ENCODE results near the gene SLC13A3. TPM values are rescaled to one million over a fixed set of nuclear protein-coding genes. Genes with fewer than 3 reads are reported as not detected.

Gene SLC13A3
- total and polyA plus RNA-seq, 3 donors from 2014 or later = 3.2 to 9.1 (median 4.1) TPM

GRCh38 chr20:46665602-46666001, 14.3 kb upstream of the SLC13A3 start:
- intact Hi-C loops (cut with DNase I; ENCODE audit: low total_unique reads) = no loop called here
- 89 to 90% methylated on average over 3 of the region's 3 CpGs for WGBS, 2 donors
- TF ChIP-seq POLR2A (IDR thresholded peaks at IDR 0.05) = no peak
- TF ChIP-seq, protein P1, sequence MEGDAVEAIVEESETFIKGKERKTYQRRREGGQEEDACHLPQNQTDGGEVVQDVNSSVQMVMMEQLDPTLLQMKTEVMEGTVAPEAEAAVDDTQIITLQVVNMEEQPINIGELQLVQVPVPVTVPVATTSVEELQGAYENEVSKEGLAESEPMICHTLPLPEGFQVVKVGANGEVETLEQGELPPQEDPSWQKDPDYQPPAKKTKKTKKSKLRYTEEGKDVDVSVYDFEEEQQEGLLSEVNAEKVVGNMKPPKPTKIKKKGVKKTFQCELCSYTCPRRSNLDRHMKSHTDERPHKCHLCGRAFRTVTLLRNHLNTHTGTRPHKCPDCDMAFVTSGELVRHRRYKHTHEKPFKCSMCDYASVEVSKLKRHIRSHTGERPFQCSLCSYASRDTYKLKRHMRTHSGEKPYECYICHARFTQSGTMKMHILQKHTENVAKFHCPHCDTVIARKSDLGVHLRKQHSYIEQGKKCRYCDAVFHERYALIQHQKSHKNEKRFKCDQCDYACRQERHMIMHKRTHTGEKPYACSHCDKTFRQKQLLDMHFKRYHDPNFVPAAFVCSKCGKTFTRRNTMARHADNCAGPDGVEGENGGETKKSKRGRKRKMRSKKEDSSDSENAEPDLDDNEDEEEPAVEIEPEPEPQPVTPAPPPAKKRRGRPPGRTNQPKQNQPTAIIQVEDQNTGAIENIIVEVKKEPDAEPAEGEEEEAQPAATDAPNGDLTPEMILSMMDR (IDR thresholded peaks at IDR 0.05) = no peak
- Histone ChIP-seq H3K36me3 (ENCODE audit: low read depth, missing control alignments) (no peaks in the 10 kb centered on the region), H3K4me1 (no peaks in the 10 kb centered on the region), H3K4me3 (no peak overlapping the region), H3K9me3 (no peaks in the 10 kb centered on the region), H3K27ac (no peak overlapping the region), H3K27me3 (no peaks in the 10 kb centered on the region)
- no peak for DNase-seq

- intact Hi-C loops (cut with DNase I; ENCODE audit: low total_unique reads) = no loop called here
- DNase-seq = no peak
Measured at GRCh38 chr20:46663531-46663930, 12.3 kb upstream of the SLC13A3 start.

GRCh38 chr20:46661659-46662058, 10.4 kb upstream of the SLC13A3 start:
- Histone ChIP-seq H3K4me3 (no peak overlapping the region), H3K9me3 (no peaks in the 10 kb centered on the region), H3K36me3 (ENCODE audit: low read depth, missing control alignments) (no peaks in the 10 kb centered on the region), H3K4me1 (no peaks in the 10 kb centered on the region), H3K27me3 (no peaks in the 10 kb centered on the region), H3K27ac (no peak overlapping the region)
- WGBS, 2 donors = 100% methylated on average over 1 of the region's 1 CpG
- intact Hi-C loops (cut with DNase I; ENCODE audit: low total_unique reads) = no loop called here
- TF ChIP-seq, protein P1 (IDR thresholded peaks at IDR 0.05) = no peak
- TF ChIP-seq POLR2A (IDR thresholded peaks at IDR 0.05) = no peak
- DNase-seq = no peak

More at GRCh38 chr20:46663531-46663930, 12.3 kb upstream of the SLC13A3 start:
- H3K4me3 ChIP-seq = no peak overlapping the region
- no peaks in the 10 kb centered on the region for H3K9me3 ChIP-seq
- no peaks in the 10 kb centered on the region for H3K4me1 ChIP-seq
- H3K27ac ChIP-seq = no peak overlapping the region
- 96 to 99% methylated on average over 3 of the region's 3 CpGs for WGBS, 2 donors
- H3K27me3 ChIP-seq = no peaks in the 10 kb centered on the region
- H3K36me3 ChIP-seq (ENCODE audit: low read depth, missing control alignments) = no peaks in the 10 kb centered on the region
- TF ChIP-seq, protein P1 (IDR thresholded peaks at IDR 0.05) = no peak
- TF ChIP-seq POLR2A (IDR thresholded peaks at IDR 0.05) = no peak

DNA sequence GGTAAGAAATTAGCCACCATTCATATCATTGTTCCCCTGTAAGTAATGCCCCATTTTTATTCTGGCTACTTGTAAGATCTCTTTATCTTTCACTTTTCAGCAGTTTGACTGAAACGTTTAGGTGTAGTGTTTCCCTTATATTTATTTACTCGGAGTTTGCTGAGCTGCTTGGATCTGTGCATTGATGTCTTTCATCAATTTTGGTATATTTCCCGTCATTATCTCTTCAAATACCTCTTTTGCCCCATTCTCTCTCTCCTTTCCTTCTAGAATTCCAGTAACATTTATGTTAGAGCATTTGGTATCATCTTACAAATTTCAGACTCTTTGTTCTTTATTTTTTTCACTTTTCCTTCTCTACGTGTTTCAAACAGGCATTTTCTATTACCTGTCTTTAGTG, 9.2 kb upstream of the SLC13A3 start:
- no peaks in the 10 kb centered on the region for H3K27me3 ChIP-seq
- no peaks in the 10 kb centered on the region for H3K9me3 ChIP-seq
- no peak for DNase-seq
- intact Hi-C loops (cut with DNase I; ENCODE audit: low total_unique reads) = no loop called here
- no peak overlapping the region for H3K4me3 ChIP-seq
- H3K27ac ChIP-seq = no peak overlapping the region
- no peaks in the 10 kb centered on the region for H3K4me1 ChIP-seq
- no peaks in the 10 kb centered on the region for H3K36me3 ChIP-seq (ENCODE audit: low read depth, missing control alignments)
- WGBS, 2 donors = 87 to 88% methylated on average over 4 of the region's 4 CpGs
- no peak for TF ChIP-seq POLR2A (IDR thresholded peaks at IDR 0.05)

- Histone ChIP-seq H3K27me3 (no peaks in the 10 kb centered on the region), H3K4me1 (peaks cover 3% of the 10 kb centered on the region), H3K4me3 (no peak overlapping the region), H3K9me3 (no peaks in the 10 kb centered on the region), H3K36me3 (ENCODE audit: low read depth, missing control alignments) (no peaks in the 10 kb centered on the region), H3K27ac (no peak overlapping the region)
- DNase-seq = no peak
- intact Hi-C loops (cut with DNase I; ENCODE audit: low total_unique reads) = no loop called here
- TF ChIP-seq POLR2A (IDR thresholded peaks at IDR 0.05) = no peak
- TF ChIP-seq, protein P1 (IDR thresholded peaks at IDR 0.05) = no peak
- WGBS, 2 donors = 62 to 75% methylated on average over 7 of the region's 7 CpGs
Measured at GRCh38 chr20:46657618-46658017, 6.4 kb upstream of the SLC13A3 start.
